HL-60 (cell line): ENCODE data around the gene ADPRH.

Source experiments
- GABPA ChIP-seq: IDR thresholded peaks from 2 replicates; pipeline ENCODE4 v1.6.1; 2012; ENCODE audit warnings: low read depth
- POLR2AphosphoS5 ChIP-seq: IDR thresholded peaks from 2 replicates; pipeline ENCODE4 v1.6.1; 2012; ENCODE audit warnings: low read depth
- TF ChIP-seq, protein P1 (sequence below): IDR thresholded peaks from one replicate; pipeline ENCODE4 v1.5.1; 2011; ENCODE audit warnings: low read length, control low read depth, inconsistent platforms; ENCODE audit not compliant: insufficient read depth
- TF ChIP-seq, protein P2 (sequence below): IDR thresholded peaks from 2 replicates; pipeline ENCODE4 v1.6.1; 2012; ENCODE audit warnings: low read depth; ENCODE audit not compliant: insufficient replicate concordance

DNA sequence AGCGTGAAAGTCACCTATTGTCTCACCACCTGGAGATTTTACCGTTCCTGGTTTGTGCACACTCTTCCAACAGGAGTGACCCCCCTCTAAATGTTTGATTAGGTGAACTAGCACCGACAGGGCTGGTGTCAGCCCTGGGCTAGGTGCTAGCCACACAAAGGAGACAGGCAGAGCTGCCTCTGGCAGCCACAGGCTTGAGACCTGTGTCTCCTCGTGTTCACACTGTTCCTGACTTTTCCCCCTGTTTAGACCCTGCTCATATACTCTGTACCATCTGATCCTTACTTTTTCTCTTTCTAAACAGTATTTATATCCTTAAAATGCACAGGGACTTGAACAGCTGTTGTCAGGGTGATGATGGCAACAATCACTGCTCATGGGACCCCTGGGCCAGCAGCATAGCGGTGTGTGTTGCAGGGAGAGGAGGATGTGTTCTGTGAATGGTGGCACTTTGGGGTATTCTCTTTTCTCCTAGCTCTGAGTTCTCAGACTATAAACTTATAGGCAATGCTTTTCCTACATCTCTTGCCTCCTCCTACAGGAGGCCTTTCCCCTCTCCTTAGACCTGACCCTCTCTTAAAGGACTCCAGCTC is 25.4 kb upstream of the ADPRH start:
- TF ChIP-seq, protein P1, sequence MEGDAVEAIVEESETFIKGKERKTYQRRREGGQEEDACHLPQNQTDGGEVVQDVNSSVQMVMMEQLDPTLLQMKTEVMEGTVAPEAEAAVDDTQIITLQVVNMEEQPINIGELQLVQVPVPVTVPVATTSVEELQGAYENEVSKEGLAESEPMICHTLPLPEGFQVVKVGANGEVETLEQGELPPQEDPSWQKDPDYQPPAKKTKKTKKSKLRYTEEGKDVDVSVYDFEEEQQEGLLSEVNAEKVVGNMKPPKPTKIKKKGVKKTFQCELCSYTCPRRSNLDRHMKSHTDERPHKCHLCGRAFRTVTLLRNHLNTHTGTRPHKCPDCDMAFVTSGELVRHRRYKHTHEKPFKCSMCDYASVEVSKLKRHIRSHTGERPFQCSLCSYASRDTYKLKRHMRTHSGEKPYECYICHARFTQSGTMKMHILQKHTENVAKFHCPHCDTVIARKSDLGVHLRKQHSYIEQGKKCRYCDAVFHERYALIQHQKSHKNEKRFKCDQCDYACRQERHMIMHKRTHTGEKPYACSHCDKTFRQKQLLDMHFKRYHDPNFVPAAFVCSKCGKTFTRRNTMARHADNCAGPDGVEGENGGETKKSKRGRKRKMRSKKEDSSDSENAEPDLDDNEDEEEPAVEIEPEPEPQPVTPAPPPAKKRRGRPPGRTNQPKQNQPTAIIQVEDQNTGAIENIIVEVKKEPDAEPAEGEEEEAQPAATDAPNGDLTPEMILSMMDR = no peak
- no peak for TF ChIP-seq POLR2AphosphoS5
- TF ChIP-seq, protein P2, sequence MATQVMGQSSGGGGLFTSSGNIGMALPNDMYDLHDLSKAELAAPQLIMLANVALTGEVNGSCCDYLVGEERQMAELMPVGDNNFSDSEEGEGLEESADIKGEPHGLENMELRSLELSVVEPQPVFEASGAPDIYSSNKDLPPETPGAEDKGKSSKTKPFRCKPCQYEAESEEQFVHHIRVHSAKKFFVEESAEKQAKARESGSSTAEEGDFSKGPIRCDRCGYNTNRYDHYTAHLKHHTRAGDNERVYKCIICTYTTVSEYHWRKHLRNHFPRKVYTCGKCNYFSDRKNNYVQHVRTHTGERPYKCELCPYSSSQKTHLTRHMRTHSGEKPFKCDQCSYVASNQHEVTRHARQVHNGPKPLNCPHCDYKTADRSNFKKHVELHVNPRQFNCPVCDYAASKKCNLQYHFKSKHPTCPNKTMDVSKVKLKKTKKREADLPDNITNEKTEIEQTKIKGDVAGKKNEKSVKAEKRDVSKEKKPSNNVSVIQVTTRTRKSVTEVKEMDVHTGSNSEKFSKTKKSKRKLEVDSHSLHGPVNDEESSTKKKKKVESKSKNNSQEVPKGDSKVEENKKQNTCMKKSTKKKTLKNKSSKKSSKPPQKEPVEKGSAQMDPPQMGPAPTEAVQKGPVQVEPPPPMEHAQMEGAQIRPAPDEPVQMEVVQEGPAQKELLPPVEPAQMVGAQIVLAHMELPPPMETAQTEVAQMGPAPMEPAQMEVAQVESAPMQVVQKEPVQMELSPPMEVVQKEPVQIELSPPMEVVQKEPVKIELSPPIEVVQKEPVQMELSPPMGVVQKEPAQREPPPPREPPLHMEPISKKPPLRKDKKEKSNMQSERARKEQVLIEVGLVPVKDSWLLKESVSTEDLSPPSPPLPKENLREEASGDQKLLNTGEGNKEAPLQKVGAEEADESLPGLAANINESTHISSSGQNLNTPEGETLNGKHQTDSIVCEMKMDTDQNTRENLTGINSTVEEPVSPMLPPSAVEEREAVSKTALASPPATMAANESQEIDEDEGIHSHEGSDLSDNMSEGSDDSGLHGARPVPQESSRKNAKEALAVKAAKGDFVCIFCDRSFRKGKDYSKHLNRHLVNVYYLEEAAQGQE = no peak
- TF ChIP-seq GABPA = no peak
